Chondrocyte (in vitro differentiated cells): ENCODE results near the gene PDZRN4. TPM values are rescaled to one million over a fixed set of nuclear protein-coding genes. Genes with fewer than 3 reads are reported as not detected.

Experiments used
- DNase-seq: peaks from one replicate; pipeline ENCODE4 v3.0.0; 2021; ENCODE audit warnings: mixed read lengths, low spot score
- H3K27ac Mint-ChIP-seq: one replicate; pipeline ENCODE4 v1.8.0; 2021; ENCODE audit warnings: mild to moderate bottlenecking, moderate library complexity, mixed read lengths; ENCODE audit not compliant: unreplicated experiment
- H3K27me3 Mint-ChIP-seq: 2 replicates; pipeline ENCODE4 v1.8.0; 2021; ENCODE audit warnings: low read depth, mixed read lengths
- H3K36me3 Mint-ChIP-seq: 2 replicates; pipeline ENCODE4 v1.8.0; 2021; ENCODE audit warnings: low read depth, mixed read lengths
- H3K4me1 Mint-ChIP-seq: 2 replicates; pipeline ENCODE4 v1.8.0; 2021; ENCODE audit warnings: low read depth, mild to moderate bottlenecking, mixed read lengths
- H3K4me3 Mint-ChIP-seq: one replicate; pipeline ENCODE4 v1.8.0; 2021; ENCODE audit warnings: mild to moderate bottlenecking, moderate library complexity, mixed read lengths; ENCODE audit not compliant: unreplicated experiment
- H3K9me3 Mint-ChIP-seq: 2 replicates; pipeline ENCODE4 v1.8.0; 2021; ENCODE audit warnings: low read depth, mixed read lengths
- total RNA-seq: library from RNA; stranded (reverse); gene quantifications from 3 replicates; pipeline ENCODE4 v1.2.1, GENCODE V29; 2021
- TF ChIP-seq, protein P1 (sequence below): fragments of 200-600 bp; sonication (generic); IDR thresholded peaks from 2 replicates; pipeline ENCODE4 v1.5.0; 2021; ENCODE audit warnings: antibody characterized with exemption, mild to moderate bottlenecking, moderate library complexity

Gene PDZRN4
- total RNA-seq, 1 donor from 2014 or later: 0.25 TPM

DNA sequence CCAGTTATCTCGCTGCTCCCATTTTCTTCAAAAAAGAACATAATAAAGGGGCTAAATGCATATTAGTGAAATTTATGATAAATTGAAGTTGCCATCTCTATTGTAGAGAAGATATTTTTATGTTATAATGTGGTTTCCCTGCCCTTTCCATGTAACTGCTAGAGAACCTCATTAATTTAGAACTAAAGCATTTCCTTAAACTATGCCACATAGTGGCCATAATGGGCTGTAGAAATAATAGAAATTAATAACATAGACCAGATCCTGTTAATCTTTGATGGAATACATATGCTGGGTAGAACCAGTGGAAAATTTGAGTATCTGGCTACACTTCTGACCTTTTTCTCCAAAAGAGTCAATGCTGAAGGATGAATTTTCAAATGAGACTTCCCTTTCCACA lies 376.7 kb downstream of the PDZRN4 start:
- no peak overlapping the region for H3K27ac Mint-ChIP-seq
- H3K36me3 Mint-ChIP-seq: no peaks in the 10 kb centered on the region
- no peaks in the 10 kb centered on the region for H3K9me3 Mint-ChIP-seq
- H3K4me1 Mint-ChIP-seq: no peaks in the 10 kb centered on the region
- TF ChIP-seq, protein P1, sequence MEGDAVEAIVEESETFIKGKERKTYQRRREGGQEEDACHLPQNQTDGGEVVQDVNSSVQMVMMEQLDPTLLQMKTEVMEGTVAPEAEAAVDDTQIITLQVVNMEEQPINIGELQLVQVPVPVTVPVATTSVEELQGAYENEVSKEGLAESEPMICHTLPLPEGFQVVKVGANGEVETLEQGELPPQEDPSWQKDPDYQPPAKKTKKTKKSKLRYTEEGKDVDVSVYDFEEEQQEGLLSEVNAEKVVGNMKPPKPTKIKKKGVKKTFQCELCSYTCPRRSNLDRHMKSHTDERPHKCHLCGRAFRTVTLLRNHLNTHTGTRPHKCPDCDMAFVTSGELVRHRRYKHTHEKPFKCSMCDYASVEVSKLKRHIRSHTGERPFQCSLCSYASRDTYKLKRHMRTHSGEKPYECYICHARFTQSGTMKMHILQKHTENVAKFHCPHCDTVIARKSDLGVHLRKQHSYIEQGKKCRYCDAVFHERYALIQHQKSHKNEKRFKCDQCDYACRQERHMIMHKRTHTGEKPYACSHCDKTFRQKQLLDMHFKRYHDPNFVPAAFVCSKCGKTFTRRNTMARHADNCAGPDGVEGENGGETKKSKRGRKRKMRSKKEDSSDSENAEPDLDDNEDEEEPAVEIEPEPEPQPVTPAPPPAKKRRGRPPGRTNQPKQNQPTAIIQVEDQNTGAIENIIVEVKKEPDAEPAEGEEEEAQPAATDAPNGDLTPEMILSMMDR: peak; percentile 44
- no peak for DNase-seq
- no peaks in the 10 kb centered on the region for H3K27me3 Mint-ChIP-seq
- H3K4me3 Mint-ChIP-seq: no peak overlapping the region

DNA sequence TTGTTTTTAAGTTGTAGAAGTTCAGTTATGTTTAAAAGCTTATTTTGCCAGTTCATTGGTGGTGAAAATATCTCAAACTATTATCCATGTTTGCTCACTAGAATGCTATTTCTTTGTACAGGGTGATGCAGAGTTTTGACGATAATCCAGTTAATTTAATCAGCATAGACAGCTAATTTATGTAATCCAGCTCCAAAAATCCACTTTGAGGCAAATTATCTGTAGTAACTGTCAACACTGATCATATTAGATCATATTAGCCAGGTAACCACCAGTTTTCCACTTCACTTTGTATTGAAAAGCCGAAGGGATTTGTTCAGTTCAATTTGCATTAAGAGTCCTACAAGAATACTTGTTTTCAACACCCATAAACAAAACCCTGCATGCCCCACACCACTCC lies 378.6 kb downstream of the PDZRN4 start:
- no peaks in the 10 kb centered on the region for H3K27me3 Mint-ChIP-seq
- TF ChIP-seq, protein P1: no peak
- H3K27ac Mint-ChIP-seq: no peak overlapping the region
- no peak overlapping the region for H3K4me3 Mint-ChIP-seq
- no peaks in the 10 kb centered on the region for H3K4me1 Mint-ChIP-seq
- no peaks in the 10 kb centered on the region for H3K9me3 Mint-ChIP-seq
- no peaks in the 10 kb centered on the region for H3K36me3 Mint-ChIP-seq
- DNase-seq: no peak

DNA sequence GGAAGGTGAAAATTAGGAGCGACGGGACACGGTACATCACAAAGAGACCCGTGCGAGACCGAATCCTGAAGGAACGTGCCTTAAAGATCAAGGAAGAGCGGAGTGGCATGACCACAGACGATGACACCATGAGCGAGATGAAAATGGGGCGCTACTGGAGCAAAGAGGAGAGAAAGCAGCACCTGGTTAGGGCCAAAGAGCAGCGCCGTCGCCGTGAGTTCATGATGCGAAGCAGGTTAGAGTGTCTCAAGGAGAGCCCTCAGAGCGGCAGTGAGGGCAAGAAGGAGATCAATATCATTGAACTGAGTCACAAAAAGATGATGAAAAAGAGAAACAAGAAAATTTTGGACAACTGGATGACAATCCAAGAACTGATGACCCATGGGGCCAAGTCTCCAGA lies 385.3 kb downstream of the PDZRN4 start:
- DNase-seq: no peak
- TF ChIP-seq, protein P1: no peak
- H3K4me3 Mint-ChIP-seq: no peak overlapping the region
- H3K27me3 Mint-ChIP-seq: no peaks in the 10 kb centered on the region
- no peak overlapping the region for H3K27ac Mint-ChIP-seq
- no peaks in the 10 kb centered on the region for H3K9me3 Mint-ChIP-seq
- H3K4me1 Mint-ChIP-seq: no peaks in the 10 kb centered on the region
- H3K36me3 Mint-ChIP-seq: no peaks in the 10 kb centered on the region

DNA sequence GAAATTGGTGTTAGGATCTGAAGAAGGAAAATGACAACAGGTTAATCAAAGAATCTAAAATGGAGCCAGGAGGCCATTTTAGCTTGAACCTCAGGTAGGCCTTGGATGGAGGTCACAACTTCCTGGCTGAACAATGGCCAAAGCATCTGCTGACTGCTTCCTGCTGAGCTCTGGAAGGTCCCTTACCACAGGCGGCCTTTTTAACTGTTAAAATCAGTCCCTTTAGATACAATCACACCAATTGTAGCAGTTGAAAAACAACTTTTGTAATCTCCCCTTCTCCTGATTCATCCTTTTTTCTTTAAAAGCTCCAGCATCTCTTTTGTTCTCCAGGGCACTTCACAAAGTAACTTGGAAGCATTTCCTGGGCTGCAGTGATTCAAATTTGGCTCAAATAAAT lies 388.8 kb downstream of the PDZRN4 start:
- no peaks in the 10 kb centered on the region for H3K4me1 Mint-ChIP-seq
- H3K9me3 Mint-ChIP-seq: peaks cover 3% of the 10 kb centered on the region
- H3K4me3 Mint-ChIP-seq: no peak overlapping the region
- H3K36me3 Mint-ChIP-seq: no peaks in the 10 kb centered on the region
- DNase-seq: no peak
- H3K27ac Mint-ChIP-seq: no peak overlapping the region
- H3K27me3 Mint-ChIP-seq: no peaks in the 10 kb centered on the region
- TF ChIP-seq, protein P1: no peak

DNA sequence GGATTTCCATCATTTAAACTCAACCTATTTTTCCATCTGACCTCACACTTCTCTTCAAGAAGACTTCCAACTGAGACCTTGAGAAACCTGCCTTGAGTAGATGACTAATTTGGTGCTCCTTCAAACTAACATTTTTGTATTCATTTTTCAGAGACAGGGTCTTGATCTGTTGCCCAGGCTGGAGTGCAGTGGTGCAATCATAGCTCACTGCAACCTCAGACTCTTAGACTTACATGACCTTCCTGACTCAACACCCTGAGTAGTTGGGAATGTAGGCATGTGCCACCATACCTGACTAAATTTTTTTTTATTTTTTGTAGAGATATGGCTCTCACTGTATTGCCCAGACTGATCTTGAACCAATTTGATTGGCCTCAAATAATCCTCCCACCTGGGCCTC lies 389.9 kb downstream of the PDZRN4 start:
- DNase-seq: no peak
- Mint-ChIP-seq H3K4me1 (no peaks in the 10 kb centered on the region), H3K27me3 (no peaks in the 10 kb centered on the region), H3K9me3 (peaks cover 3% of the 10 kb centered on the region), H3K4me3 (no peak overlapping the region), H3K36me3 (no peaks in the 10 kb centered on the region), H3K27ac (no peak overlapping the region)
- TF ChIP-seq, protein P1: no peak
